Subcutaneous abdominal adipose tissue (tissue), 5 donors: ENCODE measurements around the gene WDPCP.
"Not testable (repeated sequence)": the region's sequence is repeated elsewhere in the genome, so short reads cannot be mapped to it uniquely, and the experiment has no call there.

ENCODE experiments used
- H3K27ac ChIP-seq: one replicate; pipeline ENCODE4 v1.7.0; 2013; ENCODE audit warnings: low read depth, mild to moderate bottlenecking, inconsistent platforms, low read length, moderate library complexity
- H3K27me3 ChIP-seq, 5 donors: one replicate each; pipeline ENCODE4 v1.7.0; 2013; ENCODE audit warnings: low read length in 5 of 5, inconsistent platforms in 1 of 5; ENCODE audit not compliant: control insufficient read depth in 5 of 5, insufficient read depth in 4 of 5
- H3K36me3 ChIP-seq, 5 donors: one replicate each; pipeline ENCODE4 v1.7.0; 2013; ENCODE audit warnings: low read length in 5 of 5; ENCODE audit not compliant: control insufficient read depth in 5 of 5, insufficient read depth in 5 of 5
- H3K4me1 ChIP-seq, 5 donors: one replicate each; pipeline ENCODE4 v1.7.0; 2013; ENCODE audit warnings: low read length in 5 of 5, mild to moderate bottlenecking in 3 of 5, moderate library complexity in 1 of 5; ENCODE audit not compliant: control insufficient read depth in 5 of 5, insufficient read depth in 5 of 5
- H3K4me3 ChIP-seq, 5 donors: one replicate each; pipeline ENCODE4 v1.7.0; 2013; ENCODE audit warnings: low read length in 5 of 5, low read depth in 1 of 5
- H3K9ac ChIP-seq, 5 donors: one replicate each; pipeline ENCODE4 v1.7.0; 2013; ENCODE audit warnings: low read length in 5 of 5, mild to moderate bottlenecking in 4 of 5, moderate library complexity in 3 of 5
- H3K9me3 ChIP-seq, 5 donors: one replicate each; pipeline ENCODE4 v1.7.0; 2013; ENCODE audit warnings: low read length in 5 of 5; ENCODE audit not compliant: control insufficient read depth in 5 of 5
- donor health status: healthy.
- donor health status: healthy.
- donor health status: healthy.
- donor health status: healthy.
- donor health status: healthy.

Gene WDPCP

DNA sequence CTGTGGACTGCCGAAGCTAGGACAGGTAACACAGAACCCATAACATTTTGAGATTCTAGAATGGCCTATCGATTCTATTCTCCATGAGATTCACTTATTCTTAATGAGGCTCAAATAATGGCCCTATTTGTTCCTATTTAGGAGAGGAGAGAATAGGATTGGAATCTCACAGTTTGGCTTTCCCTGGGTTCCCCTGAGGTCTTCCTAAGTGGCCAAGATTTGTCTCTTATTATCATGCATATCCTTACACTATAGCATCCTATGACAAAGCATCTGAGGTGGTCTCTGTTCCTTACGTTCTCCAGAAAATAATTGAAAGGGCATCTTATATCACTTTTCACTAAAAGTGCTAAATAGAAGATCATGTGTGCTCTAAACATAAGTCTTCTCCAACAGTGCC is 9.5 kb downstream of the WDPCP start:
- Histone ChIP-seq H3K9me3 (peaks cover 0 to 2% (median 0%) of the 10 kb centered on the region in 5 donors), H3K36me3 (no peaks in the 10 kb centered on the region), H3K4me3 (no peak overlapping the region)

DNA sequence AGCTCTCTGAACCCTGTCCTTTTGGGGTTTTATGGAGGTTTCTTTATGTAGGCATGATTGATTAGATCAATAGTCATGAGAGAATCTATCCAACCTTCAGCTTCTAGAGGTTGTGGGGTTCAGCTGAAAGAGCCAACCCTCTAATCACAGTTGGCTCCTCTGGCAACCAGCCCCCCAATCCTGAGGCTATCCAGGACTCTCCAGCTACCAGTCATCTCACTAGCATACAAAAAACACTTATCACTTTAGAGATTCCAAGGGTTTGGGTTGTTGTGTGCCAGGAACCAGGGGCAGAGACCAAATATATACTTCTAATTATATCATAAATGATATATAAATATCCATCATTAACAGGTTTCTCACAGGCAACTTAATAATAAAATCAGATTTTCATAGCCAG is 11.7 kb downstream of the WDPCP start:
- no peak overlapping the region for H3K9ac ChIP-seq

More for the DNA sequence above, 9.5 kb downstream of the WDPCP start:
- H3K27ac ChIP-seq = no peak overlapping the region
- H3K4me1 ChIP-seq = peaks cover 3 to 14% (median 10%) of the 10 kb centered on the region in 5 donors
- H3K9ac ChIP-seq = no peak overlapping the region
- no peaks in the 10 kb centered on the region for H3K27me3 ChIP-seq

DNA sequence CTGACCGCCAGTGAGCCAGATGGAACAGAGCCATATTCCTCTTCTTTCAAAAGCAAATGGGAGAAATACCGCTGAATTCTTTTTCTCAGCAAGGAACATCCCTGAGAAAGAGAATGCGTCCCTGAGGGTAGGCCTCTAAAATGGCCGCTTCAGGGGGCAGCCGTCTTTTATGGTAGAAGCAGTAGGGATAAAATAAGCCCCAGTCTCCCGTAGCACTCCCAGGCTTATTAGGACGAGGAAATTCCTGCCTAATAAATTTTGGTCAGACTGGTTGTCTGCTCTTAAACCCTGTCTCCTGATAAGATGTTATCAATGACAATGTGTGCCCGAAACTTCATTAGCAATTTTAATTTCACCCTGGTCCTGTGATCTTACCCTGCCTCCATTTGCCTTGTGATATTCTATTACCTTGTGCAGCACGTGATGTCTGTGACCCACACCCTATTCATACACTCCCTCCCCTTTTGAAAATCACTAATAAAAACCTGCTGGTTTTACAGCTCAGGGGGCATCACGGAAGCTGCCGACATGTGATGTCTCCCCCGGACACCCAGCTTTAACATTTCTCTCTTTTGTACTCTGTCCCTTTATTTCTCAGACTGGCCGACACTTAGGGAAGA is 14.4 kb downstream of the WDPCP start:
- not testable (repeated sequence) for H3K9me3 ChIP-seq, H3K27ac ChIP-seq, H3K9ac ChIP-seq, H3K27me3 ChIP-seq, H3K4me3 ChIP-seq, H3K4me1 ChIP-seq, H3K36me3 ChIP-seq

More for the DNA sequence above, 11.7 kb downstream of the WDPCP start:
- H3K36me3 ChIP-seq = no peaks in the 10 kb centered on the region
- H3K9me3 ChIP-seq = peaks cover 0 to 3% (median 0%) of the 10 kb centered on the region in 5 donors
- no peak overlapping the region for H3K27ac ChIP-seq
- no peaks in the 10 kb centered on the region for H3K27me3 ChIP-seq
- peaks cover 3 to 15% (median 10%) of the 10 kb centered on the region in 5 donors for H3K4me1 ChIP-seq
- no peak overlapping the region for H3K4me3 ChIP-seq

DNA sequence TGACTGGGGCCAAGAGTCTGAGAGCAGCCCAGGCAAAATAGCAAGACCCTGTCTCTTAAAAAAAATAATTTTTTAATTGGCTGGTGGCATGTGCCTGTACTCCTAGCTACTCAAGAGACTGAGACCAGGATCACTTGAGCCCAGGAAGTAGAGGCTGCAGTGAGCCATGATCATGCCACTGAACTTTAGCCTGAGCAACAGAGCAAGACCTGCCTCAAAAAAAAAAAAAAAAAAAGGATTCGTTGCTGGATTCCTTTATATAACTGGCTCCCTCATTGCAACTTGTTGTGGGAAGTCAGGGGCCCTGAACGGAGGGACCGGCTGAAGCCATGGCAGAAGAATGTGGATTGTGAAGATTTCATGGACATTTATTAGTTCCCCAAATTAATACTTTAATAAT is 15.3 kb downstream of the WDPCP start:
- H3K4me1 ChIP-seq, H3K36me3 ChIP-seq: not testable (repeated sequence)

DNA sequence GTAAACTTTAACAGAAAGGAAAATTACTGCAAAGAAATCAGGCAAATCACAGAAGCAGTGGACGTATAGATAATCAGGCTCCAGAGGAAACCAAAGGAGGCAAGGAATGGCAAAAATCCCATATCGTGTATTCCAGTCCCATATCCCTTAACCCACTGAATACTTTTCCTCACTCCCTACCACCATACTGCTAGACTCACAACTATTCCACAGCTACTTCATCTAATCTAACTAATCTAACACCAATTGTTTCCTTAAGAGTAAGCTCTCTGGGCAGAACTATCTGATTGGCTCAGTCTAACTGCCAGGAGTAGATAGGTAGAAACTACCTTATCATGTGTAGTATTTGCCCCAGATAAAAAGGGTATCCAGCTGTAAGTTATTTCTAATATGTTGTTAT is 16.3 kb downstream of the WDPCP start:
- no peak overlapping the region for H3K27ac ChIP-seq
- H3K4me1 ChIP-seq = peaks cover 0 to 7% (median 4%) of the 10 kb centered on the region in 5 donors
- H3K36me3 ChIP-seq = peaks cover 0 to 3% (median 0%) of the 10 kb centered on the region in 5 donors
- no peak overlapping the region for H3K4me3 ChIP-seq
- H3K9ac ChIP-seq = no peak overlapping the region
- peaks cover 0 to 3% (median 0%) of the 10 kb centered on the region in 5 donors for H3K9me3 ChIP-seq
- H3K27me3 ChIP-seq = no peaks in the 10 kb centered on the region

More for the DNA sequence above, 15.3 kb downstream of the WDPCP start:
- not testable (repeated sequence) for H3K9me3 ChIP-seq, H3K4me3 ChIP-seq, H3K27me3 ChIP-seq, H3K27ac ChIP-seq, H3K9ac ChIP-seq

DNA sequence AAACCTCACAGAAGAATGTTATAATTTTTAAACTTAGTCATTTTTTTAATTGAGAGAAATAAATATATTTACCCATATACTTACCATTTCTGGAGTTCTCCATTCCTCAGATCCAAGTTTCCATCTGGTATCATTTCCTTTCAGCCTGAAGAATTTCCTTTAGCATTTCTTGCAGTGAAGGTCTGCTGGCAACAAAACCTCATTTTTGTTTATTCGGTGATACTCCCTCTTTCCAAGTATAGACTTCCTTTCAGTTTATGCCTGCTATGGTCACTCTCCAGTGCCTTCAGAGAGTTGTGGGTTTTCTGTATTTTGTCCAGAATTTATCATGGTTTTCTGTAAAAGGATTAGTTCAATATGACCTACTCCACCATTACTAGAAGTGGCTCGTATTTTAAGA is 17.0 kb downstream of the WDPCP start:
- Histone ChIP-seq H3K36me3 (peaks cover 0 to 3% (median 0%) of the 10 kb centered on the region in 5 donors), H3K9ac (no peak overlapping the region), H3K4me1 (peaks cover 0 to 7% (median 4%) of the 10 kb centered on the region in 5 donors), H3K27me3 (no peaks in the 10 kb centered on the region), H3K4me3 (no peak overlapping the region), H3K27ac (no peak overlapping the region), H3K9me3 (peaks cover 0 to 3% (median 0%) of the 10 kb centered on the region in 5 donors)

DNA sequence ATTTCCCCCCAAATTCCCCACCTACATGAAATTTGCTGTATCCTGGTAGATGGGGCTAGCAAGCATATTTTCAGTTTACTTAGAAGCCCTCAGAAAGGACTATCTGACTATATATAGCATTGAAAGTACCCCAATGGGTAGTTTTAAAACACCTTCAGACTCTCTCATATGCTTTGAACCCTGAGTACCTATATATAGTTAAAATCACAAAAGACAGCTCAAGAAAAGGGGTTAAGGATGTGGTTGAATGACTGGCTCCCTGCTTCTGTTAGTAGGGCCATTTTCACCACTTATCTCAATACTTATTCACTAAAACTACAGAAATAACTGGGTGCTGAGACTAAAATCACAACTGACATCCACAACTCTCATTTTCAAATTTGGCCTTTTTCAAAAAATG is 18.5 kb downstream of the WDPCP start:
- peaks cover 0 to 3% (median 0%) of the 10 kb centered on the region in 5 donors for H3K9me3 ChIP-seq
- H3K27me3 ChIP-seq = no peaks in the 10 kb centered on the region
- no peak overlapping the region for H3K4me3 ChIP-seq
- peaks cover 0 to 3% (median 0%) of the 10 kb centered on the region in 5 donors for H3K36me3 ChIP-seq
- H3K27ac ChIP-seq = no peak overlapping the region
- H3K4me1 ChIP-seq = peaks cover 0 to 7% (median 4%) of the 10 kb centered on the region in 5 donors
- no peak overlapping the region for H3K9ac ChIP-seq

DNA sequence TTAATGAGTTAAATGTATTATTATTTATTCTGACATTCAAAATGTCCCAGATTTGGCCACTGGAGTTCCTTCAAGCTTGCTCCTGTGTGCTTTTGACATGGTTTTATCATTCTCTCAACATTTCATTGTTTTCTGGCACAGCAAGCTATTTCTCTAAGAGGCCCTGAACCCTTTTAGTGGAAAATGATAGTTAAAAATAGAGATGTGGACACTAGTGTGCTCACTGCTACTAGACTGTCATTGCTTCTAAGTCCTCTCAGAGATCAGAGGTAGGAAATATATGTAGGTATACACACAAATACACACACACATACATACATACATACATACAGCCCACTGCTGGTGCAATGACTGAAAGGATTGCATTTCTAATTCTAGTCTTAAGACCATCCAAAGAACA is 25.5 kb downstream of the WDPCP start:
- H3K4me3 ChIP-seq = no peak overlapping the region
- H3K9ac ChIP-seq = no peak overlapping the region
- no peaks in the 10 kb centered on the region for H3K27me3 ChIP-seq
- peaks cover 0 to 9% (median 2%) of the 10 kb centered on the region in 5 donors for H3K9me3 ChIP-seq
- H3K4me1 ChIP-seq = no peaks in the 10 kb centered on the region
- H3K27ac ChIP-seq = no peak overlapping the region
- peaks cover 0 to 19% (median 7%) of the 10 kb centered on the region in 5 donors for H3K36me3 ChIP-seq

DNA sequence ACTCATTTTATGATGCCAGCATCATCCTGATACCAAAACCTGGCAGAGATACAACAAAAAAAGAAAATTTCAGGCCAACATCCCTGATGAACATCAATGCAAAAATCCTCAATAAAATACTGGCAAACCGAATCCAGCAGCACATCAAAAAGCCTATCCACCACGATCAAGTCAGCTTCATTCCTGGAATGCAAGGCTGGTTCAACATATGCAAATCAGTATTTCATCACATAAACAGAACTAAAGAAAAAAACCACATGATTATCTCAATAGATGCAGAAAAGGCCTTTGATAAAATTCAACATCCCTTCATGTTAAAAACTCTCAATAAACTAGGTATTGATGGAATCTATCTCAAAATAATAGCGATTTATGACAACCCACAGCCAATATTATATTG is 29.4 kb downstream of the WDPCP start:
- H3K27me3 ChIP-seq, H3K9me3 ChIP-seq, H3K9ac ChIP-seq, H3K4me1 ChIP-seq, H3K27ac ChIP-seq, H3K4me3 ChIP-seq: not testable (repeated sequence)
- peaks cover 2 to 28% (median 14%) of the 10 kb centered on the region in 5 donors for H3K36me3 ChIP-seq

DNA sequence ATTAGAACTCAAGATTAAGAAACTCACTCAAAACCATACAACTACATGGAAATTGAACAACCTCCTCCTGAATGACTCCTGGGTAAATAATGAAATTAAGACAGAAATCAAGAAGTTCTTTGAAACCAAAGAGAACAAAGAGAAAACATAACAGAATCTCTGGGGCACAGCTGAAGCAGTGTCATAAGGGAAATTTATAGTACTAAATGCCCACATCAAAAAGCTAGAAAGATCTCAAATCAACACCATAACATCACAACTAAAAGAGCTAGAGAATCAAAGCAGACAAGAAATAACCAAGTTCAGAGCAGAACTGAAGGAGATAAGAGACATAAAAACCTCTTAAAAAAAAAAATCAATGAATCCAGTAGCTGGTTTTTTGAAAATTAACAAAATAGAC is 30.5 kb downstream of the WDPCP start:
- H3K27ac ChIP-seq, H3K4me3 ChIP-seq, H3K27me3 ChIP-seq, H3K9ac ChIP-seq, H3K9me3 ChIP-seq: not testable (repeated sequence)
- H3K36me3 ChIP-seq = peaks cover 2 to 22% (median 9%) of the 10 kb centered on the region in 5 donors
- peaks cover 0 to 13% (median 7%) of the 10 kb centered on the region in 5 donors for H3K4me1 ChIP-seq
